ENCODE results near the gene FARSB. TPM values are rescaled to one million over a fixed set of nuclear protein-coding genes. Genes with fewer than 3 reads are reported as not detected.
"Not testable (repeated sequence)": the region's sequence is repeated elsewhere in the genome, so short reads cannot be mapped to it uniquely, and the experiment has no call there.

The FARSB gene
- 7.1 and 11.0 TPM in 2 replicates for total RNA-seq (2014; rRNA removed; shearing (Covaris generic))

DNA sequence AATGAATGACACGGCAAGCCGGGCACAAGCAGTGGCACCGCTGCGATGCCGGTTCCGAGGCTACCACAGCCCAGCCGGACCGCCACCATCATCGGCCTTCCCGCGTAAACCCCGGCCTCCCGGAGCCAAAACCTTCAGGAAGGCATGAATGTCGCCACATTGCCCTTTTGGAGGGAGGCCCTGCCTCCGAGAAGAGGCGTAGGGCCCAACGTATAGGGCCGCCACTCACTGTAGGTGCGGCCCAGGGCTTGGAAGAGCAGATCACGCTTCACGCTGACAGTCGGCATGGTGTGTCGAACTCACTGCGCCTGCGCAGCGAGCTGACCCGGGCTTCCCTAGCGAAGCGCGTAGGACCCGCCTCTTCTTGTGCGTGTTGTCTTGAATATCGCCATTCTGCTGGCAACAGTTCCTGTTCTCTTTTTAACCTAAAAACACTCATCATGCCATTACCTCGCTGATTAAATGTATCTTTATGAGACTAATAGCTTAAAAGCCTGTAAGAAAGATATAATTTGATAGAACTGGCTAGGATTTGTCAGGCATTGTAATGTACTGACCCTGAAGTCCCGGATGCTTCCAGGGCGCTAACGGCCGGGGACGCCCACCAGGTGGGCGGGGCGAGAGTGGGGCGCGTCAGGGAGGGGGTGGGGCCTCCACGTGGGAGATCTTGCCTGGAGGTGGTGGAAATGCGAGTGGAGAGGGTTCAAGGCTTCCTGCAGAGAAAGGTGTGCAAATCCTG is at the start of gene FARSB:
TSS of gene FARSB (minus strand) at position 306 of the 739 bp plus-strand sequence. CDS start at position 287, 19 bp downstream.
- in situ Hi-C loops (cut with HindIII; ENCODE audit: low sequenced_read_pairs): no loop called here
- DNase-seq (ENCODE audit: low spot score): peak; percentile 96

DNA sequence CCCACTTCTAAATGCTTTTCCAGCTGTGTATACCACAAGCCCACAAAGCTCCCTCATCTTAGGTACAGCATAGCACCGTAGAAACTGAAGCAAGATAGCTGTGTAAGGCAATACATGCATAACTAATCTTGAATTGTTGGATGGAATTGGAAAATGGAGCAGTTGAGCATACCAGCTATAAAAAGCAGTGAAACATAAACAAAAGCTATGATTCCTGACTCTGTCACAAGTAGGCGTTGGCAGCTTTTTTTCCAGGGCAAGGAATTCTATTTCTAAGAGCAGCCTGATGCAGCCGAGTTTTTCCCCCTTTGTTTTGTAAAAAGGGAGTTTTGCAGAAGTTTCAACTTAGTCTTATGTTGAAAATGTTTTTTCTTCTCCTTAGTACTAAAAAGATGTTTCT is 48.0 kb upstream of the FARSB start:
- in situ Hi-C loops (cut with HindIII; ENCODE audit: low sequenced_read_pairs): no loop called here
- DNase-seq (ENCODE audit: low spot score): no peak

DNA sequence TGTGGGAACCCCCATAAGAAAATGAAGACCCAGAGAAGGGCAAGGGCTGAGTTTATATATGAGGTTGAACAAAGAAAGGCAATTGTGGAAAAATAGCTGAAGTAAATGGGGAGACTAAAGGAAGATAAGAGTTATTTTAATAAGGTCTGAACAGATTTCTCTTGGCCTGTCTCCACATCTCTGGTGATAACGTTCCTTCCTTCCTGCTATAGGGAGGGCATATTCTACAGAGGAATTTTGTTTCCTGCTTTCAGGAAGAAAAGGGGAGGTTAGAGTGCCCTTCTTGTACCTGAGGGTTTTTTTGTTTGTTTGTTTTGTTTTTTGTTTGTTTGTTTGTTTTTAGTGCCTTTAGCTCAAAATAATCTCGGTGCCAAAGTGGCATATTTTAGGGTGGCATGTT is 47.2 kb upstream of the FARSB start:
- in situ Hi-C loops (cut with HindIII; ENCODE audit: low sequenced_read_pairs): no loop called here
- DNase-seq (ENCODE audit: low spot score): no peak

DNA sequence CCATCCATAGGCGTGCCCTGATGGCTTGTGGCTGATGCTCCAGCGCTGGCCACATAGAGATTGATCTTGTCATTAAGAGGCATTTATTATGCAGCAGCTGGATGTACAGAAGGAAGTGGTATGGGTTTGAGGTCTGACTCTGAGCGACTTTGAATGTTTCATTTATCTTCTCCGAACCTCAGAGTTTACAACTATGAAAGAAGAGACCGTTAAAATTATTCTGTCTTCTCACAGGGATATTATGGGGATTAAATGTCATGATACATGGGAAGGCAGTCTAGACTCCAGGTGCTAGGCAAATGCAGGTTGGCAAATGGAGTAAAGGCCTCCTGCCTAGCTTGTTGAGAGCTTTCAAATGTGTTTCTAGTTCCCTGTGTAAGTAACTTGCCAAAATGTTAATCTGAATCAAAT is 45.8 kb upstream of the FARSB start:
- in situ Hi-C loops (cut with HindIII; ENCODE audit: low sequenced_read_pairs): no loop called here

DNA sequence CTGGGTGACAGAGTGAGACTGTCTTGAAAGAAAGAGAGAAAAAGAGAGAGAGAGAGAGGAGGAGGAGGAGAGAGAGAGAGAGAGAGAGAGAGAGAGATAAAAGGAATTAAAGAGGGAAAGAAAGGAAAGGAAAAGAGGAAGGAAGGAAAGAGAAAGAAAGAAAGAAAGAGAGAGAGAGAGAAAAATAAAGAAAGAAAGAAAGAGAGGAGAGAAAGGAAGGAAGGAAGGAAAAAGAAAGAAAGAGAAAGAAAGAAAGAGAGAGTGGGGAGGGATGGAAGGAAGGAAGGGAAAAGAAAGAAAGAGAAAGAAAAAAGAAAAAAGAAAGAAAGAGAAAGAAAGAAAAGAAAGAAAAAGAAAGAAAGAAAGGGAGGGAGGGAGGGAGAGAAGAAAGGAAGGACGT is 45.3 kb upstream of the FARSB start:
- DNase-seq (ENCODE audit: low spot score): no peak
- in situ Hi-C loops (cut with HindIII; ENCODE audit: low sequenced_read_pairs): no loop called here

More for the DNA sequence above, 45.8 kb upstream of the FARSB start:
- no peak for DNase-seq (ENCODE audit: low spot score)

DNA sequence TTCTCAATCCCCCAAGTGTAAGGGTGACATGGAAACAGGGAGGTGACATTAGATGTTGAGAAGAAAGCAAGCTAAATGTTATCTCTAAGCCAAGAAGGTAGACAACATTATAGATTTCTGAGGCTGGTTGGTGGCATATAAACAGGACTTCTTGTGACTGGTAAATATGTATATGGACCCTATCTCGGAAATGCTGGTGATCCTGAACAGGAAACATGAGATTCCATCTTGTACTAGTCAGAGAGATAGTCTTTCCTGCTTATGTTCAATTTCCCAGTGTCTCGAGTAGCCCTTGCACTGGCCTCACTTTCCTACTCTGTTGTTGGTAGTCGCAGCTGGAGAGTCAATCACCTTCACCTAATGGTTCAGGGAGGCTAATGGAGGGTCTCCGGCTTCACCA is 42.4 kb upstream of the FARSB start:
- DNase-seq (ENCODE audit: low spot score): no peak
- in situ Hi-C loops (cut with HindIII; ENCODE audit: low sequenced_read_pairs): no loop called here

DNA sequence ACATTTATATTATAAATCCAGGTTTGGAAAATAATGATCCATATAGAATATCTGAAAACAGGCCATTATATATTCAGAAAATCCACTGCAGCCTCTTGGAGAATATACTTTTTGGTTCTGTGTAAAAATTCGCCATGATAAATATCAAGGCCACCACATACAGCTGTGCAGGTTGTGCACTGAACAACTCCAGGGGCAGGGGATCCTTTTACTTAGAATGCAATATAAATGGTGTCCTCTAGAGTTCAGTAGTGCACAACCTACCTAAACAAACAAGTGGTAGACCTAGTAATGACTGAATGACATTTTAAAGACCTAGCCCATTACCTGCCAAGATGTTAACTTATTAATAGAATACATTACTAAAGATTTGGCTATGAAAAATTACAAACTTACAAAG is 37.9 kb upstream of the FARSB start:
- in situ Hi-C loops (cut with HindIII; ENCODE audit: low sequenced_read_pairs): no loop called here
- no peak for DNase-seq (ENCODE audit: low spot score)

DNA sequence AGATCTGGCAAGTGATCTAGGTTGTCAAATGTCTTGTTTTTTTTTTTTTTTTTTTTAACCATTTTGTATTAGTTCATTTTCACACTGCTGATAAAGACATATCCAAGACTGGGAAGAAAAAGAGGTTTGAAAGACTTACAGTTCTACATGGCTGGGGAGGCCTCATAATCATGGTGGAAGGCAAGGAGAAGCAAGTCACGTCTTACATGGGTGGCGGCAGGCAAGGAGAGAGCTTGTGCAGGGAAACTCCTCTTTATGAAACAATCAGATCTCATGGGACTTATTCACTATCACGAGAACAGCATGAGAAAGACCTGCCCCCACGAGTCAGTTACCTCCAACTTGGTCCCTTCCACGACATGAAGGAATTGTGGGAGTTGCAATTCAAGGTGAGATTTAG is 37.5 kb upstream of the FARSB start:
- DNase-seq (ENCODE audit: low spot score); in situ Hi-C loops (cut with HindIII; ENCODE audit: low sequenced_read_pairs): not testable (repeated sequence)

DNA sequence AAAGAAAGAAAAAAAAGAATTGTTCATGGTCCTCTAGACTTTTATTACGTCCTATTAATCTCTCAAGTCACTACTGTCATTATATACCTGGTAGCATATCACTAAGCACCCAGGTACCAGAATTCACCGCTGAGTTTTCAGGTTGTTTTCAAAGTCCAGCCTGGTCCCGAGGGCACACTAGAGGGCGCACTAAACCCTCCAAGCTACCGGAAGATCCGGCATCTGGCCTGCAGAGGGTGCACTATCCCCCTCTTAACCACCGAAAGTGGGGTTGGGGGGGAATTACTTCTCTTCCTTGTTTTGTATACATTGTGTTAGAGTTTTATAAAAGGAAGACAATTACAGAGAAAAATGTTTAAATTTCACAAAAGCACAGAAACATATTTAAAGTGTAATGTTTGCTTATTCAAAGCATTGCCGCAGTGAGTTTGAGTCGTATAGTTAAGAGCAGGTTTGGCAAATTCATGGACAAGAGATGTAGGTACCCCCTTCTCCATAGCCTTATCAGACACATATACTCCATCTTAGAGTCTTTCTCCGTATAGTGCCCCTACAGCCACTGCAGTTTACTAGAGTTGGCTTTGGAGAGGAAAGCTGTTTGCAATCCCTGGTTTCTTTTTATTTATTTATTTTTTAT is 34.8 kb upstream of the FARSB start:
- in situ Hi-C loops (cut with HindIII; ENCODE audit: low sequenced_read_pairs): no loop called here
- DNase-seq (ENCODE audit: low spot score): peak; percentile 34

DNA sequence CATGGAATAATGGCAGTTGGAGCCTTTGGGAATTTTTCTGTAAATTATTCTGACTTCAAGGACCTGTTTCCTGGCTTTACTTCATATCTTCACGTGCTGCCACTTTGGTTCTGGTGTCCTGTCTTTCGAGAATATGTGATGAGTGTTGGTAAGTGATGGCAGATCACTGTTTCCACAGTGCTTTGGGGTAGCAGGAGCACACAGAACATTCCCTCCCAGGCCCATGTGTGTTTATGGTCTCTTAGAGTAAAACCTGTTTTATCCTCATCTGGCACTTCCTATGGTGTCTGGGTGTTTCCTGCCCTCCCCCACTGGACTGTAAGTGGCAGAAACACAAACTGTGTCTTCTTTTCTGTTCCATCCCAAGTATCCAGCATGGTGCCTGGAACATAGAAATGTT is 33.4 kb upstream of the FARSB start:
- in situ Hi-C loops (cut with HindIII; ENCODE audit: low sequenced_read_pairs): no loop called here
- no peak for DNase-seq (ENCODE audit: low spot score)

DNA sequence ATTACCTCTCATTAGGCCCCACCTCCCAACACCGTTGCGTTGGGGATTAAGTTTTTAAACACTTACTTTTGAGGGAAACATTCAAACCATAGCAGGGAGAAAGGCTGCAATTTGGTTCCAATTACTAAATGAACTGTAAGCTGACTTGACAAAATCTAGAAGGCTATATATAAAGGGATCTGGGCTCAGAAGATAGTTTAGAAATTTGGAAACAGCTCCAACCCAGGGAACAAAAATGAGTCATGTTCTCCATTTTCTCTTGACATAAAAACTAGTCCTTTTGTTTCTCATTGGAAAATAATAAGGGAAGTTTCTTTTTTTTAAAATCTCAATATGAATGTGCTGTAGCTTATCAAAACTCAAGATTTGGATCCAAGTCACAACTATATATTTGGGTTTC is 33.0 kb upstream of the FARSB start:
- in situ Hi-C loops (cut with HindIII; ENCODE audit: low sequenced_read_pairs): no loop called here
- no peak for DNase-seq (ENCODE audit: low spot score)

DNA sequence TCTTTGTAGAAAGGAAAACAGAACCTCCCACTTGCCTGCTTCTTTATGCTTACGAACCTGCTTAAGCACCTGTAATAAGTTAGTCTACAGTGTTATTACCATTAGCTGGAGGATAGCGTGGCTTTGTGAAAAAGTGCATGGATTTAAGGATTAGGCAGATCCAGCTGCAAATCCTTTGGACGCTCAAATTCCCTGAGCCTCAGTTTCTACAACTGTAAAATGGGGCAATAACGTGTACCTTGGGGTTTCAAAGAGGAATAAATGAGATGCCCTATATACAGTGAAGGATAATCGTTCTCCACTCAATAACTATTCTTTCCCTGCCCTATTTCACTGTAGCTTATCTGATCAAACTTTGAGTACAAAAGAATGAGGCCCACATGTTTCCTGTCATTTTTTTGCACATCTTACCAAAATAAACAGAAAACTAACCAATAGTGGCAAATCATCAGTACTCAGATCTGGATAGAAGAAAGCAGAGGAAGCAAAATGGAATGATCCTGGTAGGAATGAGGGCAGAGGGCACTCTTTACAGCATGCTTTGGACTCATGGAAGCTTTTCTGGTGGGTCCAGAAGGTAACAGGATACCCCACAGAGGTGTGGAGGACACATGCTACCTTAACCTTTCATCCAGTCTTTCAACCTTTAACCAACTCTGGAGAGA is 30.3 kb upstream of the FARSB start:
- no peak for DNase-seq (ENCODE audit: low spot score)
- in situ Hi-C loops (cut with HindIII; ENCODE audit: low sequenced_read_pairs): no loop called here

DNA sequence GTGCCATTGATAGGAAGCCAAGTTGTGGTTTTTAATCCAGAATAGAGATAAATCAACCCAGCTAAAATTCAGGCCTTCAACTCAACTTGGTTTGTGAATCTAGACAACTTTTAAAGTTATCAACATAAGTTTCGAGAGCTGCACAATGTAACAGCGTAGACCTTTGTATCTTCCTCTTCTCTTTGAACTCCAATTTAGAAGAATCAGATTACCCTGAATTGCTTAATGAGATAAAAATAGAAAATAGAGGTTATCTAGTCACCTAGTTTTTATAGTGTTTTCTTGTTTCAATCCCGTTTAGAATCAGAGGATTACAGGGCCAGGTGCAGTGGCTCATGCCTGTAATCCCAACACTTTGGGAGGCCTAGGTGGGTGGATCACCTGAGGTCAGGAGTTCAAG is 27.9 kb upstream of the FARSB start:
- in situ Hi-C loops (cut with HindIII; ENCODE audit: low sequenced_read_pairs): no loop called here
- DNase-seq (ENCODE audit: low spot score): no peak

DNA sequence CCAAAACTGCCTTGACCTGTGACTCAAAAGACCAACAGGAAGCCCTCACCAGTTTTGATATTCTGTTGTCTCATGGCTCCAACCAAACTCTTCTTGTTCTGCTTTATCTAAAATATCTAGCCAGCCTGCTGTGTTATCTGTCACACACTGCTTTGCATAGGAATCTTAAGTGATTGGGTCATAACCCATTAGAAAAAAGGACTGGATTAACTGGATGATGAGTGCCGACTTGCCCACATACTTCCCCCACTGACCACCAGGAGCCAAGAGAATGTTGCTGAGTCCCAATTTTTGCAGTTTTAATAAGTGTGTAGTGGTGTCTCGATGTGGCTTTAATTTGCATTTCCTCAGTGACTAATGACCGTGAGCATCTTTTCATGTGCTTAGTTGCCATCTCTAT is 22.1 kb upstream of the FARSB start:
- in situ Hi-C loops (cut with HindIII; ENCODE audit: low sequenced_read_pairs): no loop called here
- DNase-seq (ENCODE audit: low spot score): no peak

DNA sequence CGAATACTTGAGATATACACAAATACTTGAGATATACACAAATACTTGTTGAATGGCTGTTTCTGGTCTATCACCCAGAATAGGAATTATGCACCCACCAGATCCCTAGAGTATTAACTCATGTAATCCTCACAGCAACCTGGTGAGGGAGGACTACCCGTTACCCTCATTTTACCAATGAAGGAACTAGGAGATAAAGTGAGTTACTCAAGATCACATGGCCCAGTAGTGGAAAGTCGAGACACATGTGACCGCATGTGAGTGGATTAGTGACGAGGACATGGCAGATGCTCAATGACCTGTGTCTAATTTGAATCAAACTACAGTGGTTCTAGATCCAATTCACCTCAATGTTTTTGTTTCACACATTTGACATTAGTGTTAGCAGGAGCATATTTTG is 18.0 kb upstream of the FARSB start:
- in situ Hi-C loops (cut with HindIII; ENCODE audit: low sequenced_read_pairs): no loop called here
- no peak for DNase-seq (ENCODE audit: low spot score)

DNA sequence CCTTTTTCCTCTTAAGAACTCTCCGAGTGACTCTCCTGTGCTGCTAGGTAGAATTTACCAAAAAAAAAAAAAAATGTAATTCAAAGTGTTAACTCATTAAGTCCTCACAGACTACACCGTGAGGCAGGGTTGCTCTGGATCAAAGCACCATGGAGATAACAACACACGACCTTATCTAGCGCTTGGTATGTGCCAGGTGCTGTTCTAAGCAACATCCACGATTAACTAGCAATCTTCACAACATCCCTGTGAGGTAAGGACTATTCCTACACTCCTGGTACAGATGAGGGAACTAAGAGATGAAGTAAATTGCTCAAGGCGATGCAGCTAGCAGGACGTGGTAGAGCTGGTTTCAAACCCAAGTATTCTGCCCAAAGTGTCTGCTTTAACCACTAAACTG is 17.4 kb upstream of the FARSB start:
- in situ Hi-C loops (cut with HindIII; ENCODE audit: low sequenced_read_pairs): no loop called here
- no peak for DNase-seq (ENCODE audit: low spot score)

DNA sequence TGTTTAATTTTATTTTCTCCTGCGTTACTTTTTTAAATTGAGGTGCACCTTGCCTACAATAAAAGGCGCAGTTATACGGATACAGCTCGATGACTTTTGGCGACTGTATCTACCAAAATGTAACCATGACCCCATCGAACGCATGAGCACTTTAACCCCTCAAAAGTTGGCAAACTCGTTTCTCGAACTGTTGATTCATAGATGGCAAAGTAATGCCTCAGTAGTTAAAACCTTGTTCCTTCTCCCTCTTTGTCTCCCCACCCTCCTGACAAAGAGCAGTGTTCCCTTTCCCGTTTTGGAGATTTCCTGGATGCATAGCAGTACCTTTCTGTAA is 16.1 kb upstream of the FARSB start:
- in situ Hi-C loops (cut with HindIII; ENCODE audit: low sequenced_read_pairs): no loop called here
- no peak for DNase-seq (ENCODE audit: low spot score)

DNA sequence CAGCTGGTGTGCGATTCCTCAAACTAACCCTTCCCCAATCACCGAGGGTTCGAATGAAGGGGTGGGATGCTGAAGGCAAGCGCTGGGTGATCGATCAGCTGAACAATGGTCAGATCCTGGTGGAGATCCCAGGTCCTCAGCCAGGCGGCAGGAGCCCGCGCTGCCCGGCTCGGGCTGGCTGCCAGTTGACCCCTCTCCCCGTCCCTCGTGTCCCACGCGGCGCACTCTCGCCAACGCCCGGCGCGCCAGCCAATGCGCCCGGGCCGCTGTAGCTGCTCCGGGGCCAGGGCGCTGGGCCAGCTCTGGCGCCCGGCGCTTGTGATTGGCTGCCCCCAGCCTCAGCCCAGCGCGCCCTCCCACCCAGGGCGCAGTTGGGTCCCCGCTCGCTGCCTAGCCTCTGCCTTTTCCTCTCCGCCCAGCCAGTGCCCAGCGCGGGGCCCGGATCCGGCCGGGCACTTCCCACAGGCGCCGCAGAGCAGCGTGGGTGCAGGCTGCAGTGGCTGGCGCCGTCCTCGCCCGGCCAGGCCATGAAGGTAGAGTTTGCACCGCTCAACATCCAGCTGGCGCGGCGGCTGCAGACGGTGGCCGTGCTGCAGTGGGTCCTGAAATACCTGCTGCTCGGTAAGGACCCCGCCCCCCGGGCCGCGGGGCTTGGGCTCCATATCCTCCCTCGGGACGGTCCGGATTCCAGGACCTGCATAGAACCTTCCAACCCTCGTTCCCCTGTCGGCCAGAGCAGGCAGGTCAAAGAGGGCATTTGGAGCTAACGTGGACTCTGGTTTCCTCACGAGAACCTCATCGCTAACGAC is 15.6 kb upstream of the FARSB start, which contains the start of gene MOGAT1:
TSS of gene MOGAT1 (plus strand) at position 400 of the 809 bp plus-strand sequence. CDS start at position 528, 128 bp downstream.
- peak; percentile 12 for DNase-seq (ENCODE audit: low spot score)
- in situ Hi-C loops (cut with HindIII; ENCODE audit: low sequenced_read_pairs): no loop called here

DNA sequence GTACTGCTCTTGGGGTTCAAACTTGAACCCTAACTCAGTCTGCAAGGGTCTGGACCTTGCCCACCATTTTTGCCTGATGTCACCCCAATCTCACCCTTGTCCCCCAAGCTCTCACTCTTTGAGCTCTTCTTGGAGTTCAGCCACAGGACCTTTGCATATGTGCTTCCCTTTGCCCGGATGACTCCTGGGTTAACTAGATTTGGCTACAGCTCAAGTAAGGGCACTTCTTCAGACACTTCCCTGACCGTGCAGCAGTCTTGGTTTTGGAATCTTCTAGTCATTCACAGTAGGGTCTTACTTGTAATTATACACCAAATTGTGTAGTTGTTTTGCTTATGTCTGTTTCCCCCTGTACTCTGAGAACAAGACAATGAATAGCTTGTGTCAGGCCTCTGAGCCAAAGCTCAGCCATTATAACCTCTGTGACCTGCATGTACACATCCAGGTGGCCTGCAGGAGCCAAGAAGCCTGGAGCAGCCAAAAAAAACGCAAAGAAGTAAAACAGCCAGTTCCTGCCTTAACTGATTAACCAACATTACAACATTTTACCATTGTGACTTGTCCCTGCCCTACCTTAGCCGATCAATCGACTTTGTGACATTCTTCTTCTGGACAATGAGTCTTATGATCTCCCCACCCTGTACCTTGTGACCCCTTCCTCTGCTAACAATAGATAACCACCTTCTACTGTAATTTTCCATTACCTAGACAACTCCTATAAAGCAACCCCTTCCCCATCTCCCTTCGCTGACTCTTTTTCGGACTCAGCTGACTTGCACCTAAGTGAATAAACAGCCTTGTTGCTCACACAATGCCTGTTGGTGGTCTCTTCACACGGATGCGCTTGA is 14.5 kb upstream of the FARSB start:
- DNase-seq (ENCODE audit: low spot score): no peak
- in situ Hi-C loops (cut with HindIII; ENCODE audit: low sequenced_read_pairs): no loop called here
